B cell (primary cell): ENCODE data around the gene SRGAP1. TPM values are rescaled to one million over a fixed set of nuclear protein-coding genes. Genes with fewer than 3 reads are reported as not detected.

ENCODE experiments used
- ATAC-seq: fragments of 200-7000 bp; cut with Tn5 transposase; one replicate; pipeline ENCODE4 v1.10.0; 2021; ENCODE audit warnings: low read depth, mild to moderate bottlenecking, moderate number of reproducible peaks, moderate library complexity
- CTCF ChIA-PET: fragments of 350-600 bp; sonication (Branson Sonifier 250); formaldehyde crosslinking; loops from one replicate; lab custom pipeline; 2021; ENCODE audit warnings: antibody characterized with exemption, inconsistent platforms; lab: Charles Lee
- POLR2A ChIA-PET: fragments of 350-600 bp; sonication (Branson Sonifier 250); formaldehyde crosslinking; loops from one replicate; lab custom pipeline; 2021; ENCODE audit warnings: antibody characterized with exemption; lab: Charles Lee
- DNase-seq: peaks from one replicate; pipeline ENCODE4 v3.0.0; 2013
- H2AFZ ChIP-seq: 2 replicates; pipeline ENCODE4 v1.6.1; 2012; ENCODE audit warnings: mild to moderate bottlenecking, low read depth, low read length; ENCODE audit not compliant: insufficient read depth, poor library complexity, severe bottlenecking
- H3K27ac ChIP-seq, 2 donors: 1 replicate in 1 of 2; 2 replicates in 1 of 2; pipeline ENCODE4 v1.5.1; 2012 to 2013; ENCODE audit warnings: low read length in 2 of 2, mild to moderate bottlenecking in 2 of 2, moderate library complexity in 1 of 2
- H3K27me3 ChIP-seq, 4 experiments: fragments of 200-600 bp in 1 of 4; sonication (generic) in 1 of 4; replicated peaks in 1 of 4; 1 replicate in 2 of 4; 2 replicates in 2 of 4; pipeline versions ENCODE4 v1.6.1 to v1.7.0; 2013 to 2016; ENCODE audit warnings: low read length in 3 of 4, mild to moderate bottlenecking in 2 of 4, mixed read lengths in 1 of 4, moderate library complexity in 1 of 4; ENCODE audit not compliant: insufficient read depth in 4 of 4, control insufficient read depth in 3 of 4; ENCODE audit errors: control extremely low read depth in 1 of 4
- H3K36me3 ChIP-seq, 2 experiments: replicated peaks in 1 of 2; 1 replicate in 1 of 2; 2 replicates in 1 of 2; pipeline versions ENCODE4 v1.6.1 to v1.7.1; 2013; ENCODE audit warnings: low read length in 1 of 2; ENCODE audit not compliant: insufficient read depth in 2 of 2, control insufficient read depth in 1 of 2; ENCODE audit errors: control extremely low read depth in 1 of 2, extremely low read depth in 1 of 2
- H3K4me1 ChIP-seq, 2 donors: fragments of 200-600 bp in 1 of 2; sonication (generic) in 1 of 2; 1 replicate in 1 of 2; 2 replicates in 1 of 2; pipeline versions ENCODE4 v1.5.1 to v1.6.1; 2013 to 2017; ENCODE audit warnings: low read length in 2 of 2; ENCODE audit not compliant: control insufficient read depth in 2 of 2, insufficient read depth in 2 of 2
- H3K4me2 ChIP-seq: replicated peaks from 2 replicates; pipeline ENCODE3; 2012; ENCODE audit warnings: mild to moderate bottlenecking, low read depth, low read length; ENCODE audit not compliant: poor library complexity, severe bottlenecking
- H3K4me3 ChIP-seq, 5 experiments: fragments of 200-600 bp in 1 of 5; sonication (generic) in 1 of 5; 1 replicate in 3 of 5; 2 replicates in 2 of 5; pipeline versions ENCODE4 v1.5.1 to v1.7.0; 2011 to 2016; ENCODE audit warnings: low read length in 4 of 5, mild to moderate bottlenecking in 4 of 5, low read depth in 2 of 5, control low read depth in 1 of 5, moderate library complexity in 1 of 5; ENCODE audit not compliant: insufficient read depth in 1 of 5; ENCODE audit errors: control extremely low read depth in 1 of 5, extremely low read depth in 1 of 5
- H3K79me2 ChIP-seq: fragments of 200-600 bp; sonication (generic); one replicate; pipeline ENCODE4 v1.6.0; 2016; ENCODE audit warnings: low read length; ENCODE audit not compliant: control insufficient read depth, insufficient read depth
- H3K9ac ChIP-seq: fragments of 200-600 bp; sonication (generic); 2 replicates; pipeline ENCODE4 v1.6.1; 2017; ENCODE audit warnings: mild to moderate bottlenecking, low read length, moderate library complexity
- H3K9me3 ChIP-seq, 3 donors: one replicate each; pipeline versions ENCODE4 v1.6.1 to v1.7.1; 2013; ENCODE audit warnings: low read length in 2 of 3; ENCODE audit not compliant: control insufficient read depth in 2 of 3, insufficient read depth in 1 of 3; ENCODE audit errors: control extremely low read depth in 1 of 3
- H4K20me1 ChIP-seq: 2 replicates; pipeline ENCODE4 v1.6.0; 2012; ENCODE audit warnings: mild to moderate bottlenecking, low read length; ENCODE audit not compliant: insufficient read depth, control insufficient read depth, poor library complexity, severe bottlenecking
- H3K27ac Mint-ChIP-seq: one replicate; pipeline ENCODE4 v1.8.0; 2021; ENCODE audit warnings: mixed read lengths
- H3K27me3 Mint-ChIP-seq: one replicate; pipeline ENCODE4 v1.8.0; 2021; ENCODE audit warnings: mixed read lengths
- H3K4me1 Mint-ChIP-seq: one replicate; pipeline ENCODE4 v1.8.0; 2021; ENCODE audit warnings: mixed read lengths
- H3K4me3 Mint-ChIP-seq: one replicate; pipeline ENCODE4 v1.8.0; 2021; ENCODE audit warnings: mixed read lengths
- H3K9me3 Mint-ChIP-seq: one replicate; pipeline ENCODE4 v1.8.0; 2022; ENCODE audit warnings: mixed read lengths; ENCODE audit not compliant: insufficient read depth
- EZH2 ChIP-seq: IDR thresholded peaks from 2 replicates; pipeline ENCODE4 v1.6.1; 2012; ENCODE audit warnings: borderline replicate concordance, low read depth, mild to moderate bottlenecking, moderate library complexity, low read length; ENCODE audit not compliant: insufficient read depth, poor library complexity, severe bottlenecking
- WGBS: methylation state at CpG from one replicate; pipeline ENCODE4 v1.1.5; 2013; ENCODE audit warnings: missing lambda C conversion rate; ENCODE audit not compliant: insufficient coverage; 5-methylcytosine and 5-hydroxymethylcytosine counted together
- intact Hi-C: fragments of 100-400 bp; cut with micrococcal nuclease; formaldehyde crosslinking; loops from one replicate; pipeline ENCODE4 v1.10.0; 2022
- polyA plus RNA-seq: library from polyadenylated mRNA; depleted of rRNA; stranded (reverse); fragments of >200 nt; gene quantifications from 2 replicates; pipeline ENCODE4 v1.2.3, GENCODE V29; 2012
- total RNA-seq, 2 donors: library from RNA; stranded (reverse); fragments of 120-200 nt in 1 of 2; gene quantifications; 1 replicate in 1 of 2; 2 replicates in 1 of 2; pipeline versions ENCODE4 v1.2.3 to v1.2.4, GENCODE V29; 2013 to 2022
- TF ChIP-seq, protein P1 (sequence below): fragments of 200-600 bp; IDR thresholded peaks from one replicate; pipeline ENCODE4 v1.8.0; 2022; ENCODE audit warnings: antibody characterized with exemption, mild to moderate bottlenecking

SRGAP1 gene
- total and polyA plus RNA-seq, 2 donors (not counting 1 experiment from before 2014, with no cell fraction given), result under 0.01 to 0.22 TPM

DNA sequence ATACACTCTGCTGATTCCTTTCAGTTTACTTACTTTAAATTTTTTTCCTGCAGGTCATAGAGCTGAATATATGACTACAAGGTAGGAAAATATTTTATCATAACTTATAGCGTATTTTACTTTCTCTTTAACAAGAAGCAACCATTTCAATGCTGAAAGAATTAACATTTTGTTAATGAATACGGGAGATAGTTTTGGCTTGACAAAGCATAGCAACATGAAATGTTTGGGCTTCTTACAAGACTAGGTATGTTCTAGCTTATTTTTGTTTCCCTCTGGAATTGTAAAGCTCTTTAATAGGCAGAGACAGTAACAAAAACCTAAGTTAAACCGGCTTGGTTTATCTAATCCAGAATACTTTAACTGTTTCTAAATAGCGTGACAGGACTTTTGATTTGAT, 242.4 kb downstream of the SRGAP1 start:
- intact Hi-C loops, result no loop called here
- no peak overlapping the region for H3K27ac ChIP-seq
- TF ChIP-seq EZH2, result no peak
- TF ChIP-seq, protein P1, sequence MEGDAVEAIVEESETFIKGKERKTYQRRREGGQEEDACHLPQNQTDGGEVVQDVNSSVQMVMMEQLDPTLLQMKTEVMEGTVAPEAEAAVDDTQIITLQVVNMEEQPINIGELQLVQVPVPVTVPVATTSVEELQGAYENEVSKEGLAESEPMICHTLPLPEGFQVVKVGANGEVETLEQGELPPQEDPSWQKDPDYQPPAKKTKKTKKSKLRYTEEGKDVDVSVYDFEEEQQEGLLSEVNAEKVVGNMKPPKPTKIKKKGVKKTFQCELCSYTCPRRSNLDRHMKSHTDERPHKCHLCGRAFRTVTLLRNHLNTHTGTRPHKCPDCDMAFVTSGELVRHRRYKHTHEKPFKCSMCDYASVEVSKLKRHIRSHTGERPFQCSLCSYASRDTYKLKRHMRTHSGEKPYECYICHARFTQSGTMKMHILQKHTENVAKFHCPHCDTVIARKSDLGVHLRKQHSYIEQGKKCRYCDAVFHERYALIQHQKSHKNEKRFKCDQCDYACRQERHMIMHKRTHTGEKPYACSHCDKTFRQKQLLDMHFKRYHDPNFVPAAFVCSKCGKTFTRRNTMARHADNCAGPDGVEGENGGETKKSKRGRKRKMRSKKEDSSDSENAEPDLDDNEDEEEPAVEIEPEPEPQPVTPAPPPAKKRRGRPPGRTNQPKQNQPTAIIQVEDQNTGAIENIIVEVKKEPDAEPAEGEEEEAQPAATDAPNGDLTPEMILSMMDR, result no peak
- no peaks in the 10 kb centered on the region for H3K79me2 ChIP-seq
- no peaks in the 10 kb centered on the region for H3K4me1 Mint-ChIP-seq
- no peaks in the 10 kb centered on the region for H3K9me3 ChIP-seq
- no peaks in the 10 kb centered on the region for H3K27me3 Mint-ChIP-seq
- ChIA-PET CTCF (no interaction called here), POLR2A (no interaction called here)
- H3K27ac Mint-ChIP-seq, result no peak overlapping the region
- H3K4me2 ChIP-seq, result no peak overlapping the region
- no peaks in the 10 kb centered on the region for H3K27me3 ChIP-seq
- no peaks in the 10 kb centered on the region for H4K20me1 ChIP-seq
- WGBS, result no CpG with 5 or more reads among the region's 4 CpGs
- no peaks in the 10 kb centered on the region for H3K36me3 ChIP-seq
- DNase-seq (no peak), ATAC-seq (no peak)
- H2AFZ ChIP-seq, result no peak overlapping the region
- H3K4me3 Mint-ChIP-seq, result no peak overlapping the region
- no peak overlapping the region for H3K4me3 ChIP-seq
- no peaks in the 10 kb centered on the region for H3K9me3 Mint-ChIP-seq
- no peak overlapping the region for H3K9ac ChIP-seq
- no peaks in the 10 kb centered on the region for H3K4me1 ChIP-seq

DNA sequence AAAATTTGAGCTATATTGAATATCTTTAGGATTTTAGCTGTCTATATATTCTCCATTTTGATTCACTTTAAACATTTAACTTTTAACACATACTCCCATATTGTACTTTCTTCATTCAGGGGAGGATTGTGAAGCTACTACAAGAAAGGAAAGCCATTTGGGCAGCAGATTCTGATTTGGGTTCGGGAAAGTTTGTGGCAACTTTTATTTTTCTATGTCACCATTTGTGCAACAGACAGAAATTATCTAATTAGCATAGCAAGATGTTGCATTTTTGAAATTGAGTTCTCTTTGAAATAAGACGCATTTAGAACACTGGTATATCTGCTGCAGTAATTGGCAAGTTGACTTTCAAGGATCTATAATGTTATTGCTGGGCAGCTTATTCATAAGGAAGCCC, 243.3 kb downstream of the SRGAP1 start:
- no peaks in the 10 kb centered on the region for H4K20me1 ChIP-seq

More for the DNA sequence above, 243.3 kb downstream of the SRGAP1 start:
- POLR2A ChIA-PET, result no interaction called here
- H3K27ac ChIP-seq, result no peak overlapping the region
- no peaks in the 10 kb centered on the region for H3K9me3 Mint-ChIP-seq
- no peaks in the 10 kb centered on the region for H3K27me3 ChIP-seq
- H3K27ac Mint-ChIP-seq, result no peak overlapping the region
- H3K4me1 Mint-ChIP-seq, result no peaks in the 10 kb centered on the region
- CTCF ChIA-PET, result no interaction called here
- no peaks in the 10 kb centered on the region for H3K27me3 Mint-ChIP-seq
- intact Hi-C loops, result no loop called here
- no CpG with 5 or more reads among the region's 2 CpGs for WGBS
- no peak overlapping the region for H3K4me2 ChIP-seq
- no peak overlapping the region for H3K9ac ChIP-seq
- no peak for ATAC-seq
- no peak overlapping the region for H3K4me3 ChIP-seq
- no peaks in the 10 kb centered on the region for H3K79me2 ChIP-seq
- no peaks in the 10 kb centered on the region for H3K36me3 ChIP-seq
- H3K4me1 ChIP-seq, result no peaks in the 10 kb centered on the region
- DNase-seq, result no peak
- no peak overlapping the region for H3K4me3 Mint-ChIP-seq
- TF ChIP-seq, protein P1, result no peak
- no peak for TF ChIP-seq EZH2
- H3K9me3 ChIP-seq, result no peaks in the 10 kb centered on the region
- no peak overlapping the region for H2AFZ ChIP-seq
